Activated CD8-positive, alpha-beta memory T cell treated with anti-CD3 and anti-CD28 coated beads for 36 hours (primary cell): ENCODE measurements around the gene IL7R. TPM values are rescaled to one million over a fixed set of nuclear protein-coding genes. Genes with fewer than 3 reads are reported as not detected.
"Not testable (repeated sequence)": the region's sequence is repeated elsewhere in the genome, so short reads cannot be mapped to it uniquely, and the experiment has no call there.

Source experiments
- CTCF ChIA-PET: fragments of 350-600 bp; sonication (Branson Sonifier 250); formaldehyde crosslinking; loops from one replicate; lab custom pipeline; 2021; ENCODE audit warnings: antibody characterized with exemption; lab: Charles Lee
- POLR2A ChIA-PET: fragments of 350-600 bp; sonication (Branson Sonifier 250); formaldehyde crosslinking; loops from one replicate; lab custom pipeline; 2021; ENCODE audit warnings: antibody characterized with exemption; lab: Charles Lee
- total RNA-seq, 2 experiments: library from RNA; stranded (reverse); gene quantifications; one replicate each; pipeline ENCODE4 v1.2.3, GENCODE V29; 2021

Gene IL7R
- total RNA-seq, 2 experiments from 2014 or later, result 81.4 to 82.5 TPM

DNA sequence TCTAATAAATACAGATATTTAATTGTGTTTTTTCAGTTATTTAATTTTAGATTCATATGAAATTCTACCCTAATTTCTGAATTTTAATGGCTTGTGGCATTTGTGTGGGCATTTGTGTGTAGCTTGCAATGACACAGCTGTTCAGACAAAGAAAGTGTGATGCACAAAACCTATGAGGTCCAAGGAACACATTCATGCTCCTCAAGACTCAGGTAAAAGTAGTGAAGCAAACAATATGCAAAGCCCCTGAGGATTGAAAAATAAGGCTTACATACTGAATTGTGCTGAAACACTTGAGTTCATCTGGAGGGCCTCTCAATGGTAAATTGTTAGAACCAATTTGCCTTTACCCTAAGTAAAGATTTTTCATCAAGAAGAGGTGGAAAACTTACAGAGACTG, 28.1 kb downstream of the IL7R start:
- CTCF ChIA-PET, result interaction anchor here (0.7 kb wide), 1 partner anchor 23 kb away, joined by 3 read pairs; no protein-coding TSS in a partner anchor

DNA sequence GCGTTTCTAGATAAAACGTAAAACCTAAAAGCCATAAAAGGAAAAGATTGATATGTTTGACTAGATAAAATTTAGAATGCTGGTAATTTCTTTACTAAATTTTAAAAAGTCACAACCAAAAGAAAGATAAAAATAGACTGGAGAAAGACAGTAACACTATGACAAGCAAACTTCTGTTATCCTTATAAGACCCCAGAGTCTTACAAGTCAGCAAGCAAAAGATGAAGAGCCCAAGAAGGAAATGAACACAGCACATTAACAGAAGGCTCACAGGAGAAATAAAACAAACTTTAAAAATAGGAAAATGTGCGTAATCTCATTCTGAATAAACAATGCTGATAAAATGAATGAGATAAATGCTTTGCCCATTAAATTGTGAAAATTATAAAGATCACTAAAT, 29.7 kb downstream of the IL7R start:
- ChIA-PET POLR2A (no interaction called here), CTCF (no interaction called here)

More for the DNA sequence above, 28.1 kb downstream of the IL7R start:
- POLR2A ChIA-PET, result no interaction called here

DNA sequence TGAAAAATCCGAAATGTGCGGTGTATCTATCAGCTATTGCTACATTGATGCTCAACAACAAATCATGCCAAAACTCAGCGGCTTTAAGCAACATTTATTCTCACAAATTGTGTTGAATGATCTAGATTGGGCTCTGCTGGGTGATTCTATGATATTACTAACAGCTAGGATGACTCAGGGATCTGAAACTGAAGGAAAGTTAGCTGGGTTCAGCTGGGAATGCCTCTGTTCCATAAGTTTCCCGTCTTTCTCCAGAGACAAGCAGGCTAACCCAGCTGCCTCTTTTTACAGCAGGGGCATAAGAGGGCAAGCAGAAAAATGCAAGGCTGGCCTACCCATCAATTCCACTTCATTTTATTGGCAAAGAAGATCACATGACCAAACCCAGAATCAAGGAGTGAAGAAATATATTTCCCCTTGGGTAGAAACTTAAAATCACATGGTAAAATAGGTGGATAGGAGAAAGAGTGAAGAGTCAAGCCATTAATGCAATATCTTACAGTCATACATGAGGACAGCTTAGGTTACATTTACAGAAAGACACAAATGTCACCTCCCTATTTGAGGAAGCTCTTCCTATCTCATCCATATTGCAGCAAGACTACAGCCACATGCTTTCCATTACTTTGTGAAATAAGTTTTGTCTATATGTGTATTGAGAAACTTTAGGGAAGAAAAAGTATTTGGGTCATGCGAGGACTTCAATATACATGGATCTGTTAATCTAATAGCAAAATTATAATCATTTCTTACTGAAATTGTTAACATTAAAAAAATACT, 30.8 kb downstream of the IL7R start:
- ChIA-PET POLR2A (no interaction called here), CTCF (no interaction called here)

DNA sequence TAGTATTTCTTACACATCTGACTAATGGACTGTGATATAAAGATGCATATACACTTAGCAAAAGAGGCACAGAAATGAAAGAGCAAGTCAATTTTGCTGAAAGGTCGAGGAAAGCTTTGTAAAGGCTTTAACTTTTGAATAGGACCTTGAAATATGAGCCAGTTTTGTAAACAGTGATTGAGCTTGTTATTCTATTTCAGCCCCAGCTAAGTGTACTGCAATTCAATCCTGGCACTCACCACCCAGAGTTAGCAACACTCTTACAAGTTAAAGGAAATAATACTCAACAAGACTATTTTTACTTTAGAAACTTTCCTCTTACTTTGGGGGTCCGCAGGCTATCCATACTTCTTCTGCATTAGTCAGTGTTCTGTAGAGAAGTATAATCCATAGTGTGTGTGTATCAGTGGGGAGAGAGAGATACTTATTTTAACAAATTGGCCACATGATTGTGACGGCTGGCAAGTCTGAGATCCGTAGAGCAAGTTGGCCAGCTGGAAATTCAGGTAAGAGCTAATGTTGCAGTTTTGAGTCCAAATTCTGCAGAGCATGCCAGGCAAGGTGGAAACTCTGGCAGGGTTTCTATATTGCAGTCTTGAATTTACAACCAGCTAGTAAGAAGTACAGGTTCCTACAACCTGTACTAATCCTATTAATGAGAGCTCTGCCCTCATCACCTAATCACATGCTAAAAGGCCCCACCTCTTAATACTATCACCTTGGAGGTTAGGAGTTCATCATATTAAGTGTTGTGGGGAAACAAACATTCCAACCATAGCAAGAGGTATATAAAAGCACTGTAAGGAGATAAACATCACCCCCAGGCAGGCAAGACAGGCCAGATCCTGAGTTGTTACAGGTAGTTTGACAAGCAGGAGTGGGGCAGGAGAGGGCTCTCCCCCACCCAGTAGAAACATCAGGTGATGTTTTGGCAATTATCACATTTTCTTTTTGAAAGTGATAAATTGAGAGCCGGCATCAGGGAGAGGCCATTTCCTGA, 33.6 kb downstream of the IL7R start:
- POLR2A ChIA-PET, result no interaction called here
- CTCF ChIA-PET, result interaction anchor here (1.3 kb wide), 1 partner anchor 12 kb away, joined by 3 read pairs; no protein-coding TSS in a partner anchor

DNA sequence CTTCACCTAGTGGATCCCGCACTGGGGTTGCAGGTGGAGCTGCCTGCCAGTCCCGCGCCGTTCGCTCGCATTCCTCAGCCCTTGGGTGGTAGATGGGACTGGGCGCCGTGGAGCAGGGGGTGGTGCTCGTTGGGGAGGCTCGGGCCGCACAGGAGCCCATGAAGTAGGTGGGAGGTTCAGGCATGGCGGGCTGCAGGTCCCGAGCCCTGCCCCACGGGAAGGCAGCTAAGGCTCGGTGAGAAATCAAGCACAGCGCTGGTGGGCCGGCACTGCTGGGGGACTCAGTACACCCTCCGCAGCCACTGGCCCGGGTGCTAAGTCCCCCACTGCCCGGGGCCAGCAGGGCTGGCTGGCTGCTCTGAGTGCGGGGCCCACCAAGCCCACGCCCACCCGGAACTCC, 36.1 kb downstream of the IL7R start:
- CTCF ChIA-PET, POLR2A ChIA-PET: not testable (repeated sequence)

DNA sequence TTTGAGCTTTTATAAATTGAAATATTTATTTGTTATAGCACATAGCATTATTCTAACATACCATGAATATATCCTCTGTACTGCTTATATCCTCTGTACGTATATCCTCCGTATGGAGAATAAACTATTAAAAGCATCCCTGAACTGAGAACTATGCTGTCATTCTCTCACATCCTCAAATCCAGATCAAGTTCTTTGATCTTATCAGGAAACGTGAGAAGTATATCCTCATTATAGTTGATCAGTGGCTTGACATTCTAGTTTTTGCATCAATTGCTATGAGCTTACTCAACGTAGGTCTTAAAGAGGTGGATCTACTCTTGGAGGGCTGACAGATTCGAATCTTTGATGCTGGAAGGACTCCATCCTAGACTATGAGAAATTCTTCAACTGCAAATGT, 37.4 kb downstream of the IL7R start:
- POLR2A ChIA-PET, result no interaction called here
- CTCF ChIA-PET, result no interaction called here

DNA sequence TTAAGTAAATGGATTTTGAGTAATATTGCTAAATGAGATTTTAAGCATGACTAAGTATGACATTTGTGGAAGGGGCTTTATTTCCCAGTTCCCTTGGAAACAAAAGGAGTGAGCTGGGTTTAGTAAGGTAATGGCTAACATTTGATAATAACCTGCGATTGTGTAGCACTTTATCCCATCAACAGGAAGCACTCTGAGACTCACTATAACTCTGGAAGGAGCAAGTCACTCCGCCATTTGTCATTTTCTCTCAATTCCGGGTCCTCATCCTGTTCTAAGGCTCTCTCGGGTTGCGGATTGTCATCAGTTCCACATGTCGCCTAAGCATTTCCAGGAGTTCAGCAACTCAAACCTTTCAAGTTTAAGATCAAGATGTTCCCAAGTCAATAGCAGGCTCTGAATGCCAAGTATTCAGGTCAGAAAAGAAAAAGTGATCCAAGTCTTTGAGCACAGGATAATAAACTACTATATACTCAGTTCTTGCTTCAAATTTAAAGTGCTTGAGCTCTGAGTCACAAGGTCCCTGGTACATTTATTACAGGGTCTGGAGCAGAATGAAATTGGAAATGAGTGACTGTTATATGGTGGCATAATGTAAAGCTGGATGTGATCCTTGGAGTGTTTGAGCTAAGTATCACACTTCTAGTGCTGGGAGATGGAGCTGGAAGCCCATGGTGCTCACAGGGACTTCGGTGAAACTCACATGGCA, 42.4 kb downstream of the IL7R start:
- CTCF ChIA-PET, result interaction anchor here (1.5 kb wide), 1 partner anchor 25 kb away, joined by 5 read pairs; no protein-coding TSS in a partner anchor
- POLR2A ChIA-PET, result no interaction called here

DNA sequence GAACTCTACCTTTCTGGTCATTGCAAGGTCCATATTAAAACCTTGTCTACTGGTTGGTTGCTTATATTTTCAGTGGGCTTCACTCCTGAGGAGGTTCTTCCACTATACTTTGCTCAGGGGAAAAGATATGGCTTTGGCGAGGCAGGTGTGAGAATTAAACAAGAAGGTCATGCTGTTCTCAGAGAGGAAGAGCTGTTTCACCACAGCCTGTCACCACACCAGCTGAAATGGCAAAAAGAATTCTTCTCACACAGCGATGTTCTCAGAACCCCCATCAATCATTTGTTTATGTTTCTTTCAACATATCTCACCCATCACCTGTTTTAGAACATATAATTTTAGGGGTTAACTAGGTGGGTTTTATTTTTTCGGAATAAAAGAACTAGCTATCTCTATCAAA, 43.1 kb downstream of the IL7R start:
- ChIA-PET CTCF (interaction anchor here (1.5 kb wide), 1 partner anchor 25 kb away, joined by 5 read pairs; no protein-coding TSS in a partner anchor), POLR2A (no interaction called here)

DNA sequence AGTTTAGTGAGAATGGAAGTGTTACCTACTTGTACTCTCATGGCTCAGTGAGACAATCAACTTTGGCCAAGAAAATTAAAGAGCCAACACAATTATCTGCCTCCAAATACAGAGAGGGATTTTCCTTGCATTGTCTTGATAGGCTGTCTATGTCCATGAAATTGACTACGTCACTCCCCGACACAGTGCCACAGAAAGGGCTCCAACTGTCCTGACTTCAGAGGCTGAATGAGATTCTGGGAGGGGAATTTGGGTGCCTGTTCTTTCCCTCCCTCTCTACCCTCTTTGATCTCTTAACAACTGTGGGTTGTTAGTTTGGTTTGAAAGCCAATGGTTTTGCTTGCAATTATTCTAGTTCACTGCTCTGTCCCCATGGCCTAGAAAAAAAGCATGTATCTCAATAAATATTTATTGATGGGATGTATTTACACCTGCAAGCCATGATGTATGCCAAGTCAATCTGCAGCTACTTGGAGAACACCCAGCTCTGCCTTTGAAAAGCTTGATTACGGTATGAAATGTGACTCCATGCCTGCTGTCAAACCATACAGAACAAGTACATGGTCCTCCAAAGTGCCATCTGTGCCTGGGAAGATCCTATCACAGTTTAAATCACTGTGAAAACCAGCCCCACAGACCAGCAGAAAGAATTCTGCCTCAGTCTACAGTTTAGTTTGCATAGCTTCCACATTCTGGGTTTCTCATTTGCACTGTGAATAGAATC, 44.4 kb downstream of the IL7R start:
- CTCF ChIA-PET, result no interaction called here
- POLR2A ChIA-PET, result interaction anchor here (1.0 kb wide), 1 partner anchor 20 kb away, joined by 3 read pairs; no protein-coding TSS in a partner anchor

DNA sequence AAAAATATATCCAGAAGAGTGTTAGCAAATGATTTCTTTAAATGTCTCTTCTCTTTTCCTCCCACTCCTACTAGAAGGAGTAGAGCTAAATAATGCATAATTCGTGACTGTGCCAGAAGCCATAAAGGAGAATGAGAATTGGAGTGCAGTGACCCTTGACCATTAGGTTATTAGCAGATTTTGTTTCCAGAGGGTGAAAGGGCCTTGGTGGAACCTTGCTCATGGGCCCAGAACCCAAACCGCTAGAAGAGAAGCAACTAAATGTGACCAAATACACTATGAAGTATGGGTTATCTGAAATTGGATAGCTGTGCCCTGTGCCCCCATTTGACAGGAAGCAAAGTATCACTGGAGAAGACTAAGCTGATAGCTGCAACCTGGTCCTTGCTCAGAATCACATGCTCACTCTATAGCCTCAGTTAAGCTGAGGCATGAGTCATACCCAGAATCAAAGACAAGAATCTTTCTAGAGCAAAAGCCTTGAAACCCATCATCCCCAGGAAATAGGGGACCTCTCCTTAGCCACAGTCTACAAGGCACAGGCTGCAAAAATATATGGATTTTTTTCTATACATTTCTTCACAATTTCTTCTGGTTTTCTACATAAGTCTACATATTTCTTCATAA, 45.5 kb downstream of the IL7R start:
- ChIA-PET POLR2A (no interaction called here), CTCF (interaction anchor here (0.9 kb wide), 1 partner anchor 11 kb away, joined by 3 read pairs; no protein-coding TSS in a partner anchor)

DNA sequence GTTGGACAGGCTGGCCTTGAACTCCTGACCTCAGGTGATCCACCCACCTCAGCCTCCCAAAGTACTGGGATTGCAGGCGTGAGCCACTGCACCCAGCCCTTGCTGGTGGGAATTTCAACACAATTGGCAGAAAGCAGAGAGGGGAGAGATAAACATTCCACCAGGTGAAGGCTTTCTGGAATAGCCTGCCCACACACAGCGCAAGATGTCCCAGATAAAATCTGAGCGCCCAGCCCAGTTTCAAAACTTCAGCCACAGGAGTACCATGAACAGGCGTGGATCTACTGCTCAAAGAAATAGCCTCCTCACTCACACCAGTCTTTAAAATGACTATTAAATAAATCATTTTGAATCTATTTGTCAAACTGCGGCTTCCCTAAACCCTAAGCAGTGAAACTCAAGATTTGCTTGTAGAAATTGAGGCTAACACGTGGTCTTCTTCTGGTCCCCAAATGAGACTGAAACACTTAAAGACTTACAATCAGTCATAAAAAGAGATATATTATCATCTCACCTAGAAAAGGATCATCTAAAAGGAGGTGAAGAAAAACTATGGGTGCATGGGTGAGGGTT, 47.0 kb downstream of the IL7R start:
- ChIA-PET CTCF (interaction anchor here (1.0 to 1.6 kb wide), 3 partner anchors 22 to 54 kb away, joined by 3 to 5 read pairs (median 3); no protein-coding TSS in a partner anchor), POLR2A (no interaction called here)

DNA sequence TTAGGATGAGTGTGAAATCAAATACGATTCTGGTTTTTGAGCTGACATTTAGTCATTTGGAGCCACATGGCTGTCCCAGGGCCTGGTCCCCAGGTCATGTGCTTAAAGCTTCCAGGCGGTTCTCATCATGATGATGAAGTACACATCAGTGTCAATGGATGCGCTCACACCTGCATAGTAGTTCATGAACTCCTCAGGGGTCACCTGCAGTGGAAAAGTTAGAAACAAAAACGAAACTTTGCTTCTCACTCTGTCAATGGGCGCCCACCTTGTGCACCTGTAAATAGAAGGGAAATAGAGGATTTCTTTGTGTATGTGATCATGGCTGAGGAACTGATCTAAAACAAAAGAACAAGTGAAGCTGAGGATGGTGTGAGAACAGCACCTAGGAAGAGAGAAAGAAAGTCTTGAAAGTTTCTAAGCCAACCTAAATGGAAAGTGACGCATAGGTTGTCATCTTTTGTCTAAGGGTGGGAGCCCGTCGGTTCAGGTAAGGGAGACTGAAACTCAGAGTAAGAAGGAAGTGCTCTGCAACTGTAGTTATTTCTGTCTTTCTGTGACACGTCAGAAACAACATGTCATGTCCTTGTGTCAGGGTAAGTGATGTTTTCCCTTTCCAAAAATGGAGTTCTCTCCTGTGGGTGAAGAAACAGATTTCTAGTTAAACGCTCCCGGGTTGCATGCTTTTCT, 47.9 kb downstream of the IL7R start:
- ChIA-PET CTCF (interaction anchor here (1.0 to 1.6 kb wide), 3 partner anchors 22 to 55 kb away, joined by 3 to 5 read pairs (median 3); no protein-coding TSS in a partner anchor), POLR2A (interaction anchor here (0.8 to 1.2 kb wide), 2 partner anchors 41 to 48 kb away, joined by 3 read pairs; partner anchors contain the start of gene IL7R)

DNA sequence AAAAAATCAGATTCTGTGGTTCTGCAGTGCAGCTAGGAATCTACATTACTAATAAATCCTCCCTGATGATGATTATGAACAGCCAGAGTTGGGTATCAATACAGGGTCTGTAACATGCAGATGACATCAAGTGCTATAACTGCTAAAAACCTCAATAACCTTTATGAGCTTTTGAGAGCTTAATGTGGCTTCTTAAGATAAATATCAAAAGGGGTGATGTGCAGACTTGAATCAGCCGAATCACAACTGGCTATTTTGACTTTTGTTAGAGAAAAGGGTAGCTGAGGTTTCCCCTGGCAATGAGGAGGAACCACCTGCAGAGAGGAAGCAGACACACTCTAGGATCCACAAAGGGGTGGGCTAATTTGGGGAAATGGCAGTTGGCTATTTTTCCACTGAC, 51.5 kb downstream of the IL7R start:
- POLR2A ChIA-PET, result no interaction called here
- CTCF ChIA-PET, result interaction anchor here (0.9 to 2.2 kb wide), 2 partner anchors 16 to 24 kb away, joined by 3 to 8 read pairs; no protein-coding TSS in a partner anchor

DNA sequence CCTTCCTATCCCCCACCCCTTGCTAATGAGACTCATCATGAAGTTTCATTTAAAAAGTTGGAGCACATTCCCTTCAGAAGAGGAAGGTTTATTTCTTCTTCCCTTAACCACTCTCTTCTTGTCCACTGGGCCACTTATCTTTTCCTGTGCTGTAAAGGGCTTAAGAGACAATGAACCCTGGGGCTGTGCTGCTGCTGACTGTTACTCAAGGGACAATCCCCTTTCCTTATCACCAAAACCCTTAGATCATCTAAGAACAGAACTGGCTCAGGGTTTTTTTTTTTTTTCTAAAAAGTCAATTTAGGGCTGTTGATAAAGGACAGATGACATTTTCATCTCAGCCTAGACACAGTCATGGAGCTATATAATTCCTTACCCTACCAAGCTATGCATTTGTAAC, 52.1 kb downstream of the IL7R start:
- ChIA-PET POLR2A (no interaction called here), CTCF (interaction anchor here (0.7 to 1.2 kb wide), 3 partner anchors 14 to 238 kb away, joined by 3 to 4 read pairs (median 3); no protein-coding TSS in a partner anchor)

DNA sequence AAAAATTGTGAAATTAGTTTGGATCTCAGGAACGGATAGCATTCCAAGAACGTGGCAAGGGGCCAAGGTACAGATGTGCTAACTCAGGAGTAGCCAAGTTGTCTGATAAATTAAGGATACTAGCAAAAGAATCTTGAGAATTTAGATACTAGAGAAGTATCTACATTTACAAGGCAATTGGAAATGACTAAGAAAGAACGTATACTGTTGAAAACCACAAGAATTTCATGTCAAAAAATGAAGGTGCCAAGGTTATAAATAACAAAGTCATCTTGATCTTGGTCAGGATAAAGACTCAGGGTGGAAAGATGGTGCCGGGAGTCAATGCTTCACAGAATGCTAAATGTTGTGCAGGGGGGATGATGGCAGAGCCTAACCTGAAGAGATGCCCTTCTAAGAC, 62.5 kb downstream of the IL7R start:
- ChIA-PET CTCF (interaction anchor here (0.7 kb wide), 1 partner anchor 102 kb away, joined by 3 read pairs; no protein-coding TSS in a partner anchor), POLR2A (interaction anchor here (0.9 kb wide), 1 partner anchor 125 kb away, joined by 3 read pairs; no protein-coding TSS in a partner anchor)

DNA sequence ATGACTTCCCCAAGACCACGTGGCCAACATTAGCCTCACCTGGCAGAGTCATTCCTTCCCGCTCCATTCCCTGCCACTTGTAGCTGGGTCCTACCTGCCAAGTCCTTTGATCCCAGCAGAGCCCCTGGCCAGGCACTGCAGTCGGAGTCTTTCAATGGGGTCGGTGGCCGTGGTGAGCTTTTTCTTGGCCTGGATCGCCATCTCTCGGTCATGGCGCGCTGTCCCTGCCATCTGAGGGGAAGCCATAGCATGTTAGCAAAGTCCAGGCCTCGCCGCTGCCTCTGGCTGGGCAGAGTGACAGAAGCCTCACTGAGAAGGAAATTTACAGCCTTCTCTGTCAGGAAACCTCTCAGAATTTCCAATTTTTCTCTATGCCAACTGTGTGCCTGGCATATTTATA, 64.2 kb downstream of the IL7R start:
- POLR2A ChIA-PET, result no interaction called here
- CTCF ChIA-PET, result interaction anchor here (1.0 to 1.4 kb wide), 2 partner anchors 47 to 127 kb away, joined by 3 read pairs; no protein-coding TSS in a partner anchor
